GM19463 (cell line): ENCODE results near the gene GRHL3.

ENCODE experiments used
- ATAC-seq: cut with Tn5 transposase; IDR thresholded peaks from one replicate; pipeline ENCODE4 v1.9.1; 2021; ENCODE audit warnings: mild to moderate bottlenecking, moderate library complexity; ENCODE audit not compliant: unreplicated experiment

The GRHL3 gene

DNA sequence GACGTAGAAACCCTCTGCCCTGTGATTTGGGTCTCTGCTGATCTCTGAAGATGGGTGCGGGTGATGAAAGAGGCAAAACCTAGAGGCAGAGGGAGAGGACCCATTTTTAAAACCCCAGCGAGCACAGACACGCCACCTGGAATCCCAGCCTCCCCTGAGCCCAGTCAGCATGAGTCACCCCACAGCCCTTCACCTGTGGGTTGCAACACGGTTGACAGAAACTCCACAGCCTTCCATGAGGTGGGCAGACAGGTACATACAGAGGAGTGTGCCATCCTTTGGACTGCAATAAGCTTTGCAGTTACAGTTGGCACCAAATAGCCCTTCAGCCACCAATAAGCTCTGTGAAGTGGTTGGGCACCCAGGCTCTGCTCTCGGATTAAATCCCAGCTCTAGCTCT, 2.1 kb upstream of the GRHL3 start:
- no peak for ATAC-seq

DNA sequence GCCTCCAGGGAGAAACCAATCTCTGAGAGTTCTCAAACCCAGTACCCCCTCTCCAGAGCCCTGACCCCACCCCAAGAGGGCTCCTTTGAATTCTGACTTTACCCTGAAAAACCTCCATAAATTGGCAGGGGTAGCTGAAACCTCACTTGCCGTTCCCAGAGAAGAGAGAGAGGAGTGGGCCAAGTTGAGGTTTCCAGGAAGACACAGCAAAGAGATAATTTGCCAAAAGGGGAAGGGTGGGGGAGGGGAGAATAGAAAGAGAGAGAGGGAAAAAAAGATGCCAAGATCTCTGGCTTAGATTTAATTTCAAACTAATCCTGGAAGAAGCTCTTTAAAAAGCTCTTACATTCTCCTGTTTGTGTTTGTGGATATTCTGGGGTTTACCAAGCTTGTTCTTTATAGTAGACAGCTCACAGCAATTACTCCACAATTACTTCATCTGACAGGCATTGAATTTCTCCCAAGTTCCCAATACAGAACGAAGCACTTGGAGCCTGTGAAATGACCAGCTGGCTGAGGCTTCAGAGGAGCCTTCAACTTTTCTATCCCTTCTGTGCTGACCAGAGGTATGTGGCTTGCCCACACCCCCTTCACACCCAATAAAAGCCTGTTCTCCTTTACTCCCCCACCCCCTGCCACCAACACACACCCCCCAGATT, 1.1 kb upstream of the GRHL3 start:
- ATAC-seq = no peak

GRCh38 chr1:24318615-24319311, 394 bp upstream of the GRHL3 start:
- no peak for ATAC-seq

- ATAC-seq = no peak
Measured at GRCh38 chr1:24319962-24320361, 805 bp downstream of the GRHL3 start.

- ATAC-seq = no peak
Measured at GRCh38 chr1:24321126-24321525, 2.0 kb downstream of the GRHL3 start.

DNA sequence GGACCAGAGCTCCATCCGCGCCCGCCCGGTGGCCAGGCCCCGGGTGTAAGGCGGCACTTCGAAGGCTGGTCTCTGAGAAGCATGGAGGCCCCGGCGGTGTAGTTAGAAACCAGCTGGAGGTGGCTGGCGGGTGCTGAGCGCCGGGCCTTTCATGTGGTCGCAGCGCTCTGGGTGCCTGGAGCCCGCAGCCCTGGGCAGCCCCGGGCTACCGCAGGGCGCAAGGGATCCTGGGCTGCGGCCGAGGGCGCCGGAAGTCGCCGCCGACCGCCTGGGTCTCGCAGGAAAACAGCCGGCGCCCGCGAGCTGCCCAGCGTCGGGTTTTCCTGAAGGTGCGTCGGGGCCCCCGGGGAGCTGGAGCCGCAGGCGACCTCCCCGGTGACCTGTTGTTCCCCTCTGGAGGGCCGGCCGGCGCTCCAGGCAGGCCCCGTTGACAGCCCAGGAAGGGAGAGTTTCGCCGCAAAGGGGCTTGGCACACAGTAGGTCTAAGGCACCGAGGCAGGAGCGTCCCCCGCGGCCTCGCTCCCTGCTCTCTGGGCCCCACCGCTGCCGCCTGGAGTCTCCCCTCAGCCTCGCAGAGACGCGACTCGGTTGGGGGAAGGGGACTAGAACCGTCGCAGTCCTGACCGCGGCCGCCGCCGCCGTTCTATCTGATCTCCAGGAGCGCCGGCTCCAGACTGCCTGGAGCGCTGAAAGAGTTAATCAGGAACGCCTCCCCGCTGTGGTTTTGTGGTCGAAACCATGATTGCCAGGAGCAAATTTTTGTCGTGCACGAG, 2.7 kb downstream of the GRHL3 start:
- peak; percentile 68 for ATAC-seq

DNA sequence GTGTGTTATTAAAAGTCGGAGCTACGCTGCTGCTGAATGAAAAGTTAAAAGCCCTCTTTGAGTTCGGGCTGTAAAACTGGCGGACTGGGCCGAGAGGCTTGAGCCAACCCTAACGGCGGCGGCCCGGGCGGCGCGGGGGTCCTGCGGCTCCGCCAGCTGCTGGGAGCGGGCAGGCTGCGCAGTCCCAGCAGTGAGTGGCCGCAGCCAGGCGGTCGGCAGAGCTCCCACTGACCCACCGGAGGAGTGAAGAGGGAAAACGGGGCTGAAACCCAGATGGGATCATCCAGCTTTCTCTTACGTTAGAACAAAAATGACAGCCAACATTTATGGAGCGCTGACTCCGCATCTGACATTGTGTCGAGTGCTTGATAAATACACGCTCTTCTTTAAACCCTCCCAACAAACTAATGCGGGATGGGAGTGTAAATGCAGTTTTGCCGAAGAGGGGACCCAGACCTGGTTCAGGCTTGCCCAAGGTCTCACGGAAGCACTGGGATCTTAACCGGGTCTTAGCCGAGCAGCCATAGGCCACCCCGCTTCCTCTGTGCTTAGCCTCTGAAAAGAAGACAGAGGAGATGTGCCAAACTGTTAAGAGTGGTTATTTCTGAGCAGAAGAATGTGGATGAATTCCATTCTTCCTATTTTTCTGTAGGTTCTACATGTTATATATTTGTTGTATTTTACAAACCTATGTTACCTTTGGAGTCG, 3.5 kb downstream of the GRHL3 start:
- no peak for ATAC-seq

DNA sequence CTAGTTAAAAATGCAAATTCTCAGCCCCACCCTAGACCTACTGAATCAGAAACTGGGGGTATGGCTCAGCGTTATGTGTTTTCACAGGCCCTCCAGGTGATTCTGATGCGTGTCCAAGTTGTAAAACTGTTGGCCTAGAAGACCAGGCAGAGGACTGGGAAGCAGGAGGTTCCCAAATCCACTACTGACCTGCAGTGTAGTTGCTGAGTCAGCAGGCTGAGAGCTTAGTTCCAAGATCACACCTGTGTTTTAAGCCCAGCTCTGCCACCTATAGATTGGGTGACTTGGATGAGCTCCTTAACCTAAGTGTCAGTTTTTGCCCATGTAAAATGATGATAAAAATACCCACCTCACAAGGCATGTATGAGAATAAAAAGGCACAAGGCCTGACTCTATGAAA, 4.1 kb downstream of the GRHL3 start:
- ATAC-seq = no peak

DNA sequence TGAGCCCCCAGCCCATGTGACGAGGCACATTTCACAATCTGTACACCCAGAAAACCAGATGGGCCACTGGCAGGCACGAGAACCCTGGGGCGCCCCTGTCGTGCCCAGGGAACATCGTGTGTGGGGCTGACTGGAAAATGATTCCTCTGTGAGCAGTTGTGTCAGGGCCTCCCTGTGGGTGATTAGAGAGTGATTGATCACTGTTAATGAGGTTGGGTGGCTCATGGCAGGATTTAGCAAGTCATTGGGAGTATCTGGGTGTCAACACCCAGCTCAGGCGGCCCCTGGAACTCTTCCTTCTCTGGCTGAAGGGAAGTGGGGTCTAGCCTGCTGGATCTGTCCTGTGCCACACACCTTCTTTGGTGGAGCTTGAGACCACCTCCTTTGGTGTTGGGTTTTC, 5.7 kb downstream of the GRHL3 start:
- no peak for ATAC-seq

- no peak for ATAC-seq
Measured at GRCh38 chr1:24325587-24326449, 6.7 kb downstream of the GRHL3 start.

DNA sequence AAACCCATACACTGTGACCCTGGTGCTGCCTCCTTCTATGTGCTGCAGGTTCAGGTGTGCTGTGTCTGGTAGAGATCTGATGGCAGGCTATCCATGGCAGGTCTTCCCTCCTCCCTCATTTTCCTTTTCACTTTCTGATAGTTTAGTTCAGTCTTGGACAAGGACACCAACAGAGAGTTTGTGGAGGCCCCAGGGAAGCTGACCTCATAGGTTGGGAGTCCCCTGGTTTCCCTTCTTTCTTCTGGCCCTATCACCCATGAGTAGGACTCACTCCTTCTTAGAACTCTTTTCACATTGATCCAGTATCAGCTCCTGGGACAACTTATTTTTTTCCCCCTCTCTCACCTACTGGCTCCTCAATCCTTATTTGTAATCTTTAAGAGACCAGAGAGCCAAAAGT, 8.3 kb downstream of the GRHL3 start:
- ATAC-seq = no peak

DNA sequence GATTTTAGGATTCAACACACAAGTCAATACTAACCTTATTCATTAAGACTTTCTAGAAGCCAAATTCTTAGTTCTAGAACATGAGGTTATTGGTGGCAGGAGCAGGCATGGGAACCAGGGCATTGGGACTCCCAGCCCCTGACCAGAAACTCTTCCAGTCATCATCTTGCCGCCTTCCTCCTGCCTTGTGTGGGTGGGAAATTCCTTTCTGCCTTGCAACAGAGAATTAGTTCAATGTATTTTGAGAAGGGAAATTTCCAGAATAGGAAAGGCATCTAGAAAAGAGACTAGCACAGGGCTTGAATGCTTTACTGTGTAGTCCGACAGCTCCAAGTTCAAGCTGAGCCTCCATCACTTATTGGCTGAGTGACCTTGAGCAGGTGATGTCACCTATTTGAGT, 8.7 kb downstream of the GRHL3 start:
- no peak for ATAC-seq

DNA sequence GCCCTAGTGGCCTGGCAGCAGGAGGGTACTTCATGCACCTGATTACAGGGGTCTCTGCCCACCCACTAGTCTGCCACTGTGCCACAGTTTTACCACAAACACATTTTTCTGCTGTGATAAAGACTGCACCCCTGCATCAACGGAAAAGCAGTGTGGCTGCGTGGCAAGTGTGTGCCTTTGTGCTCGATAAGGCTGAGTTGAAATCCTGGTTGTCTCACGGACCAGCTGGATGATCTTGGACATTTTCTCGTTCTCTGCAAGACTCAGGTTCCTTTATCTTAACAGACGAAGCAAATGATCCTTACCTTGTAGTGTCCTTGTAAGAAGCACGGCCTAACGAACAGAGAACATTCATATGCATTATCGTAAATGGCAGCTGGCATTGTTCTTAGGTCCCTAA, 10.2 kb downstream of the GRHL3 start:
- no peak for ATAC-seq

DNA sequence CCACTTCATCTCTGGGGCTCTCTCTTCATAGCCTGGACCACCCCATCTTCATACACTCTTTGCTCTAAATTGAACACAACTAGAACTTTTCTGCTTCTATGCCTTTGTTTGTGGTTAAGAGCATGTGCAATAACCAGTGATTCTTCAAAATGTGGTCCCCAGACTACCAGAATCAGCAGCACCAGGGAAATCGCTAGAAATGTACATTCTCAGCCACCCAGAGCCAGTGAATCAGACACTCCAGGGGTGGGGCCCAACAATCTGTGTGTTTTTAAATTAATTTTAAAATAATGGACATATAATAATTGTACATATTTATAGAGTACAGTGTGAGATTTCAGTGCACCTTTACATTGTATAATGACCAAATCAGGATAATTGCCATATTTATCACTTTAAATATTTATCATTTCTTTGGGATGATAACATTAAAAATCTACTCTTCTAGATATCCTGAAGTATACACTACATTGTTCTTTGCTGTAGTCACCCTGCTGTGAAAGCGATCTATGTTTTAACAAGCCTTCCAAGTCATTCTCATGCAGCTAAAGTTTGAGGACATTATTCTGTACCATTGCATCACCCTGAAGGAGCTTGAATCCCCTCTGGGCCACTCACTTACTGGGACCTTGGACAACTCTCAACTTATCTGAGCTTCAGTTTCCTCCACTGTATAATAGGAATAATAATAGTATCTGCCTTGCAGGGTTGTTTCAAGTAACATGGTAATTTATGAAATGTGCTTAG, 10.8 kb downstream of the GRHL3 start:
- no peak for ATAC-seq

- ATAC-seq = no peak
Measured at GRCh38 chr1:24331961-24332673, 13.0 kb downstream of the GRHL3 start.

GRCh38 chr1:24336075-24336474, 16.9 kb downstream of the GRHL3 start:
- no peak for ATAC-seq

DNA sequence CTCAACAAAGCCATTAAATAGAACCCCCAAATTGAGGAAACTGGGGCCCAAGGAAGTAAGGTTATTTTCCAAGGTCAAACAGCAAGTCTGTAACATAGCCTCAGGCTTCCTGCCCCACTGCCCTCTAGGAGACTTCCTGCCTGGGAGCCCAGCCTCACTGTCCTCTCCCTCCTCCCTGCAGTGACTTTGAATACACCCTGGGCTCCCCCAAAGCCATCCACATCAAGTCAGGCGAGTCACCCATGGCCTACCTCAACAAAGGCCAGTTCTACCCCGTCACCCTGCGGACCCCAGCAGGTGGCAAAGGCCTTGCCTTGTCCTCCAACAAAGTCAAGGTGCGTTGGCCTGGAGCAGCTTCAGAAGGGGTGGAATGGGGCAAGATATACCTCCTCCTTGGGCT, 18.3 kb downstream of the GRHL3 start:
- ATAC-seq = no peak

DNA sequence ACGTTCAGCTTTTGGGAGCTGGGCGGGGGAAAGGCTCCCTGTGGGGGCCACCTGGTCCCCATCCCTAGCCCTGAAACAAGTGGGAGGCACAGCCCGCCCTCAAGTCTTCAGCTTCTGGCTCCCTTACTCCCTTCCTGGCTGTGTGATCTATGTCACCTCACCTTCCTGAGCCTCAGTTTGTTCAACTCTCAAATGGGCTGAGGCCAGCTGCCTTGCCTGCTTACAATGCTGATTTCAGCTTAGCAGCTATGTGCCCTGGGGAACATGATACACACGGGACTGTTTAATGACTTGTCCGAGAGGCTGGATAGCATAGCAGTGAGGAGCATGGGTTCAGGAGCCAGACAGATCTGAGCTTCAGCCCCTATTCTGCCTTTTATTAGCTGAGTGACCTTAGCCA, 19.3 kb downstream of the GRHL3 start:
- no peak for ATAC-seq

GRCh38 chr1:24339996-24340395, 20.8 kb downstream of the GRHL3 start:
- no peak for ATAC-seq
